Spleen (tissue), 11 donors: Measurements from ENCODE around the gene FLYWCH1. TPM values are rescaled to one million over a fixed set of nuclear protein-coding genes. Genes with fewer than 3 reads are reported as not detected.

Experiments used
- DNase-seq: peaks from one replicate; pipeline ENCODE4 v3.0.0-alpha.2; 2020
- H3K27ac ChIP-seq, 8 donors: fragments of 200-600 bp; sonication (generic) in 7 of 8; 1 replicate in 4 of 8; 2 replicates in 4 of 8; pipeline versions ENCODE4 v1.5.0 to v1.8.0; 2016 to 2021; ENCODE audit warnings: inconsistent platforms in 4 of 8, mild to moderate bottlenecking in 4 of 8, moderate library complexity in 1 of 8
- H3K27me3 ChIP-seq, 7 donors: fragments of 200-600 bp; sonication (generic) in 6 of 7; replicated peaks in 1 of 7; 1 replicate in 4 of 7; 2 replicates in 3 of 7; pipeline versions ENCODE4 v1.5.0 to v1.8.0; 2016 to 2021; ENCODE audit warnings: inconsistent platforms in 3 of 7, mild to moderate bottlenecking in 1 of 7
- H3K36me3 ChIP-seq, 6 donors: fragments of 200-600 bp; sonication (generic) in 5 of 6; 1 replicate in 4 of 6; 2 replicates in 2 of 6; pipeline versions ENCODE4 v1.5.0 to v1.8.0; 2016 to 2021; ENCODE audit warnings: inconsistent platforms in 2 of 6
- H3K4me1 ChIP-seq, 6 donors: fragments of 200-600 bp; sonication (generic) in 5 of 6; 1 replicate in 3 of 6; 2 replicates in 3 of 6; pipeline versions ENCODE4 v1.5.0 to v1.8.0; 2016 to 2021; ENCODE audit warnings: inconsistent platforms in 3 of 6
- H3K4me3 ChIP-seq, 8 donors: fragments of 200-600 bp; sonication (generic) in 7 of 8; 1 replicate in 4 of 8; 2 replicates in 4 of 8; pipeline versions ENCODE4 v1.5.0 to v1.8.0; 2016 to 2021; ENCODE audit warnings: inconsistent platforms in 4 of 8, mild to moderate bottlenecking in 4 of 8, moderate library complexity in 2 of 8
- H3K9me3 ChIP-seq, 8 donors: fragments of 200-600 bp; sonication (generic) in 7 of 8; 1 replicate in 4 of 8; 2 replicates in 4 of 8; pipeline versions ENCODE4 v1.5.0 to v1.8.0; 2016 to 2021; ENCODE audit warnings: inconsistent platforms in 4 of 8
- CTCF ChIP-seq, 11 experiments: fragments of 200-600 bp in 7 of 11; fragments of 450-650 bp in 4 of 11; sonication (generic) in 4 of 11; IDR thresholded peaks in 8 of 11; conservative IDR thresholded peaks in 3 of 11; 1 replicate in 7 of 11; 2 replicates in 4 of 11; pipeline versions ENCODE4 v1.4.0 to v1.8.0; 2016 to 2021; ENCODE audit warnings: antibody characterized with exemption in 11 of 11, inconsistent platforms in 4 of 11, mild to moderate bottlenecking in 1 of 11
- POLR2A ChIP-seq, 3 donors: fragments of 450-650 bp; IDR thresholded peaks; one replicate each; pipeline ENCODE4 v1.5.1; 2017; ENCODE audit warnings: antibody characterized with exemption in 3 of 3, mild to moderate bottlenecking in 1 of 3
- POLR2AphosphoS5 ChIP-seq, 3 donors: sonication (generic); formaldehyde crosslinking; IDR thresholded peaks; one replicate each; pipeline ENCODE4 v1.5.1; 2017; ENCODE audit warnings: antibody characterized with exemption in 3 of 3
- WGBS, 5 donors: extraction: QIAGEN DNeasy Blood & Tissue Kit in 3 of 5; methylation state at CpG; one replicate each; pipeline versions ENCODE4 v1.1.5 to v1.1.7; 2013 to 2018; 5-methylcytosine and 5-hydroxymethylcytosine counted together
- intact Hi-C: fragments of 100-400 bp; cut with DNase I; formaldehyde crosslinking; loops from one replicate; pipeline ENCODE4 v1.15.0; 2023; ENCODE audit warnings: low total_unique reads
- polyA plus RNA-seq, 3 donors: library from polyadenylated mRNA; stranded (reverse); fragments of 200-250 nt; gene quantifications; one replicate each; pipeline ENCODE4 v1.2.1, GENCODE V29; 2013
- small RNA-seq, 4 donors: library from RNA; depleted of rRNA; stranded (forward); fragments of <200 nt; gene quantifications; one replicate each; pipeline ENCODE3, GENCODE V24; 2016
- total RNA-seq, 7 donors: library from RNA; depleted of rRNA in 3 of 7; stranded (reverse); fragments of >200 nt in 3 of 7; fragmentation: NEBNext Ultra II Directional in 4 of 7; extraction: Animal tissue kit (Norgen Biotek cat#: 25700) in 4 of 7; gene quantifications; one replicate each; pipeline versions ENCODE4 v1.1.0 to v1.2.1, GENCODE V29; 2016 to 2021
- donor health status: healthy with polysubstance abuse.
- donor health status: DM: no; HTN: no; CAD: no; lungs with moderate emphysema.
- donor health status: DM: no; HTN: no; CAD: no.
- donor health status: Bipolar disorder and iron deficiency.
- donor health status: healthy.
- donor health status: DM: no; HTN: no; CAD: no.
- donor health status: DM: yes; HTN: yes; CAD: no.

The FLYWCH1 gene
- total and polyA plus RNA-seq, 10 donors, result 14.0 to 79.3 (median 53.1) TPM

GRCh38 chr16:2999929-3000328 is 88.2 kb downstream of the FLYWCH1 start:
- DNase-seq, result no peak
- Histone ChIP-seq H3K4me3 (no peak overlapping the region), H3K36me3 (no peaks in the 10 kb centered on the region), H3K27me3 (peaks cover 0 to 36% (median 0%) of the 10 kb centered on the region in 7 donors), H3K9me3 (no peaks in the 10 kb centered on the region), H3K4me1 (peaks cover 0 to 13% (median 9%) of the 10 kb centered on the region in 6 donors), H3K27ac (no peak overlapping the region)
- intact Hi-C loops, result no loop called here
- WGBS, 5 donors, result 77 to 87% (median 80%) methylated on average over 6 of the region's 6 CpGs
- no peak for TF ChIP-seq CTCF (IDR thresholded peaks at IDR 0.05 in 8 of 11, conservative IDR thresholded peaks at IDR 0.05 in 3 of 11)

DNA sequence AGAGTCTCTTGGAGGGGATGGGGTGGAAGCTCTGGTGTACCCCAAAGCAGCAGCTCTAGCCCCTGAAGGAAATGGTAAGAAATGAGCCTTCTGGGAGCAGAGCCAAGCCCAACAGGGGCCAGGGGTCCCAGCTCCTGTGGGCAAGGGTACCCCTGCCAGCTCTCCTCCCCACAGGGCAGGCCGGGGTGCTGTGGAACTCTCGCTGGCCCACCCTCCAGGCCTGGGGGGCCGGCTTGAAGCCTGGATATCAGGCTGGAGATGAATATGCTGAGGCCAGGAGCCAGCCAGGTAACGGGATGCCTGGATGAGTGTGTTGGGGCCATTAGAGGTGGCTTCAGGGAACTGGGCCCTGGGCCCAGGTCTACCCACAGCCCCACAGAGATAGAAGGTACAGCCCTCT is 88.8 kb downstream of the FLYWCH1 start:
- Histone ChIP-seq H3K27me3 (peaks cover 0 to 39% (median 0%) of the 10 kb centered on the region in 7 donors), H3K4me3 (no peak overlapping the region), H3K27ac (no peak overlapping the region), H3K4me1 (peaks cover 0 to 19% (median 12%) of the 10 kb centered on the region in 6 donors), H3K36me3 (no peaks in the 10 kb centered on the region), H3K9me3 (no peaks in the 10 kb centered on the region)
- intact Hi-C loops, result no loop called here
- no peak for DNase-seq
- no peak for TF ChIP-seq CTCF (IDR thresholded peaks at IDR 0.05 in 8 of 11, conservative IDR thresholded peaks at IDR 0.05 in 3 of 11)
- no peak for TF ChIP-seq POLR2AphosphoS5 (IDR thresholded peaks at IDR 0.05)
- no peak for TF ChIP-seq POLR2A (IDR thresholded peaks at IDR 0.05)
- 76 to 92% (median 84%) methylated on average over 3 to 4 of the region's 4 CpGs for WGBS, 5 donors

Small RNA genes lying within 50 kb of the gene (small RNA-seq; reads per million reads assigned to genes)
- gene LINC00514, result 0 reads per million in 4 donors

Other genes starting within 250 kb of the FLYWCH1 start
- gene KCTD5, start 229.4 kb upstream of the FLYWCH1 start, total RNA-seq, result 10 to 100 TPM; 20.5 to 32.1 (median 28.2) TPM
- gene KCTD5, start 229.4 kb upstream of the FLYWCH1 start, polyA plus RNA-seq, result 10 to 100 TPM; 13.1 to 24.1 (median 19.2) TPM
- gene PRSS27, start 191.7 kb upstream of the FLYWCH1 start, total RNA-seq, result 1 to 10 TPM in 6 of 7 donors, under 1 TPM in 1; 0.84 to 2.1 (median 1.2) TPM
- gene PRSS27, start 191.7 kb upstream of the FLYWCH1 start, polyA plus RNA-seq, result 1 to 10 TPM; 1.2 to 1.5 (median 1.2) TPM
- gene SRRM2, start 159.3 kb upstream of the FLYWCH1 start, total RNA-seq, result 100 to 1,000 TPM; 590 to 922 (median 875) TPM
- 1,000 to 10,000 TPM in 1 of 3 donors, 100 to 1,000 TPM in 2; 239 to 1,169 (median 672) TPM for gene SRRM2, start 159.3 kb upstream of the FLYWCH1 start, polyA plus RNA-seq
- 100 to 1,000 TPM; 128 to 467 (median 134) TPM for gene ELOB, start 134.7 kb upstream of the FLYWCH1 start, total RNA-seq
- gene ELOB, start 134.7 kb upstream of the FLYWCH1 start, polyA plus RNA-seq, result 100 to 1,000 TPM; 233 to 378 (median 247) TPM
- gene PRSS33, start 124.4 kb upstream of the FLYWCH1 start, total RNA-seq, result under 1 TPM in 2 of 7 donors, not detected in 5; 0.32 to 0.67 TPM
- gene PRSS33, start 124.4 kb upstream of the FLYWCH1 start, polyA plus RNA-seq, result under 1 TPM in 1 of 3 donors, not detected in 2; 0.03 TPM
- gene PRSS41, start 113.5 kb upstream of the FLYWCH1 start, total RNA-seq, result not detected
- gene PRSS41, start 113.5 kb upstream of the FLYWCH1 start, polyA plus RNA-seq, result not detected
- 1 to 10 TPM in 6 of 7 donors, under 1 TPM in 1; 0.81 to 4.9 (median 1.5) TPM for gene PRSS21, start 94.7 kb upstream of the FLYWCH1 start, total RNA-seq
- 1 to 10 TPM in 2 of 3 donors, under 1 TPM in 1; 0.49 to 3.4 (median 1.8) TPM for gene PRSS21, start 94.7 kb upstream of the FLYWCH1 start, polyA plus RNA-seq
- 1 to 10 TPM in 5 of 7 donors, under 1 TPM in 1, not detected in 1; 0.79 to 3.8 (median 1.5) TPM for gene ZG16B, start 81.6 kb upstream of the FLYWCH1 start, total RNA-seq
- 1 to 10 TPM in 2 of 3 donors, under 1 TPM in 1; 0.73 to 1.6 (median 1.5) TPM for gene ZG16B, start 81.6 kb upstream of the FLYWCH1 start, polyA plus RNA-seq
- under 1 TPM in 1 of 7 donors, not detected in 6; 0.60 TPM for gene PRSS22, start 53.8 kb upstream of the FLYWCH1 start, total RNA-seq
- under 1 TPM in 2 of 3 donors, not detected in 1; 0.19 to 0.33 TPM for gene PRSS22, start 53.8 kb upstream of the FLYWCH1 start, polyA plus RNA-seq
- gene FLYWCH2, start 28.7 kb upstream of the FLYWCH1 start, total RNA-seq, result 10 to 100 TPM; 27.5 to 98.6 (median 48.4) TPM
- gene FLYWCH2, start 28.7 kb upstream of the FLYWCH1 start, polyA plus RNA-seq, result 10 to 100 TPM; 31.6 to 62.6 (median 49.5) TPM
- 1 to 10 TPM in 1 of 7 donors, under 1 TPM in 1, not detected in 5; 0.40 to 1.0 TPM for gene KREMEN2, start 52.3 kb downstream of the FLYWCH1 start, total RNA-seq
- gene KREMEN2, start 52.3 kb downstream of the FLYWCH1 start, polyA plus RNA-seq, result 1 to 10 TPM in 1 of 3 donors, under 1 TPM in 2; 0.41 to 1.2 (median 0.42) TPM
- 1 to 10 TPM; 3.3 to 9.0 (median 6.4) TPM for gene PAQR4, start 57.4 kb downstream of the FLYWCH1 start, total RNA-seq
- gene PAQR4, start 57.4 kb downstream of the FLYWCH1 start, polyA plus RNA-seq, result 1 to 10 TPM; 2.1 to 7.1 (median 6.3) TPM
- gene PKMYT1, start 68.5 kb downstream of the FLYWCH1 start, total RNA-seq, result 1 to 10 TPM; 3.3 to 9.6 (median 5.6) TPM
- 10 to 100 TPM in 1 of 3 donors, 1 to 10 TPM in 2; 3.9 to 11.3 (median 6.8) TPM for gene PKMYT1, start 68.5 kb downstream of the FLYWCH1 start, polyA plus RNA-seq
- gene CLDN9, start 101.0 kb downstream of the FLYWCH1 start, total RNA-seq, result 1 to 10 TPM in 2 of 7 donors, under 1 TPM in 5; 0.24 to 1.7 (median 0.56) TPM
- under 1 TPM; 0.06 to 0.37 (median 0.16) TPM for gene CLDN9, start 101.0 kb downstream of the FLYWCH1 start, polyA plus RNA-seq
- gene CLDN6, start 106.3 kb downstream of the FLYWCH1 start, total RNA-seq, result not detected
- not detected for gene CLDN6, start 106.3 kb downstream of the FLYWCH1 start, polyA plus RNA-seq
- gene TNFRSF12A, start 108.4 kb downstream of the FLYWCH1 start, total RNA-seq, result 10 to 100 TPM in 3 of 7 donors, 1 to 10 TPM in 4; 2.0 to 26.1 (median 7.5) TPM
- gene TNFRSF12A, start 108.4 kb downstream of the FLYWCH1 start, polyA plus RNA-seq, result 10 to 100 TPM in 1 of 3 donors, 1 to 10 TPM in 2; 7.7 to 16.5 (median 8.3) TPM
- gene HCFC1R1, start 112.0 kb downstream of the FLYWCH1 start, total RNA-seq, result 10 to 100 TPM; 15.5 to 30.8 (median 21.6) TPM
- 10 to 100 TPM; 60.5 to 74.5 (median 62.8) TPM for gene HCFC1R1, start 112.0 kb downstream of the FLYWCH1 start, polyA plus RNA-seq
- gene THOC6, start 112.1 kb downstream of the FLYWCH1 start, total RNA-seq, result 10 to 100 TPM; 19.3 to 30.4 (median 26.3) TPM
- 10 to 100 TPM; 40.7 to 57.2 (median 41.0) TPM for gene THOC6, start 112.1 kb downstream of the FLYWCH1 start, polyA plus RNA-seq
- under 1 TPM in 4 of 7 donors, not detected in 3; 0.30 to 0.77 (median 0.32) TPM for gene BICDL2, start 125.0 kb downstream of the FLYWCH1 start, total RNA-seq
- gene BICDL2, start 125.0 kb downstream of the FLYWCH1 start, polyA plus RNA-seq, result under 1 TPM; 0.03 to 0.22 (median 0.15) TPM
- gene MMP25, start 134.6 kb downstream of the FLYWCH1 start, total RNA-seq, result 100 to 1,000 TPM in 4 of 7 donors, 10 to 100 TPM in 3; 24.3 to 282 (median 113) TPM
- 10 to 100 TPM in 2 of 3 donors, 1 to 10 TPM in 1; 2.7 to 45.0 (median 41.9) TPM for gene MMP25, start 134.6 kb downstream of the FLYWCH1 start, polyA plus RNA-seq
- 100 to 1,000 TPM; 171 to 414 (median 309) TPM for gene IL32, start 153.7 kb downstream of the FLYWCH1 start, total RNA-seq
- gene IL32, start 153.7 kb downstream of the FLYWCH1 start, polyA plus RNA-seq, result 100 to 1,000 TPM; 256 to 624 (median 277) TPM
- under 1 TPM in 1 of 7 donors, not detected in 6; 0.85 TPM for gene ZSCAN10, start 187.4 kb downstream of the FLYWCH1 start, total RNA-seq
- under 1 TPM in 2 of 3 donors, not detected in 1; 0.02 to 0.06 TPM for gene ZSCAN10, start 187.4 kb downstream of the FLYWCH1 start, polyA plus RNA-seq
- 10 to 100 TPM in 1 of 7 donors, 1 to 10 TPM in 6; 4.1 to 10.4 (median 5.3) TPM for gene ZNF205, start 200.7 kb downstream of the FLYWCH1 start, total RNA-seq
- gene ZNF205, start 200.7 kb downstream of the FLYWCH1 start, polyA plus RNA-seq, result 10 to 100 TPM in 1 of 3 donors, 1 to 10 TPM in 2; 3.5 to 14.2 (median 6.9) TPM
- gene ZNF213, start 223.1 kb downstream of the FLYWCH1 start, total RNA-seq, result 10 to 100 TPM in 1 of 7 donors, 1 to 10 TPM in 6; 6.8 to 11.4 (median 7.9) TPM
- 1 to 10 TPM; 2.4 to 5.9 (median 2.9) TPM for gene ZNF213, start 223.1 kb downstream of the FLYWCH1 start, polyA plus RNA-seq